PC-9 (cell line): ENCODE data around the gene CNRIP1. TPM values are rescaled to one million over a fixed set of nuclear protein-coding genes. Genes with fewer than 3 reads are reported as not detected.

Source experiments
- BruUV-seq: library from RNA; stranded (reverse); fragments of 400-500 nt; replicated peaks from 2 replicates; lab custom pipeline; 2021; lab: Mats Ljungman, UMichigan
- CTCF ChIA-PET: fragments of 300-600 bp; sonication (Branson Sonifier 250); formaldehyde crosslinking; loops from one replicate; lab custom pipeline; 2022; ENCODE audit warnings: antibody characterized with exemption; lab: Charles Lee
- POLR2A ChIA-PET: fragments of 300-600 bp; sonication (Branson Sonifier 250); formaldehyde crosslinking; loops from one replicate; lab custom pipeline; 2022; ENCODE audit warnings: antibody characterized with exemption; ENCODE audit not compliant: unreplicated experiment; lab: Charles Lee
- DNase-seq, 2 experiments: peaks; one replicate each; pipeline versions ENCODE4 v3.0.0 to v3.0.0-alpha.2; 2015 to 2022; ENCODE audit warnings: mixed read lengths in 1 of 2
- H2AFZ ChIP-seq: fragments of 200-600 bp; sonication (generic); 2 replicates; pipeline ENCODE4 v1.8.1; 2017; ENCODE audit warnings: antibody characterized with exemption
- H3F3A ChIP-seq: fragments of 200-600 bp; sonication (generic); 2 replicates; pipeline ENCODE4 v1.8.1; 2017; ENCODE audit warnings: antibody characterized with exemption, mild to moderate bottlenecking, low read depth; ENCODE audit not compliant: insufficient read depth
- H3K27ac ChIP-seq: fragments of 200-600 bp; sonication (generic); 2 replicates; pipeline ENCODE4 v1.6.1; 2016; ENCODE audit warnings: mixed run types
- H3K27me3 ChIP-seq: fragments of 200-600 bp; sonication (generic); 2 replicates; pipeline ENCODE4 v1.6.1; 2016; ENCODE audit warnings: low read depth, mixed run types; ENCODE audit not compliant: insufficient read depth
- H3K36me3 ChIP-seq: fragments of 200-600 bp; sonication (generic); 2 replicates; pipeline ENCODE4 v1.6.1; 2016; ENCODE audit warnings: low read depth, mixed run types
- H3K4me1 ChIP-seq: fragments of 200-600 bp; sonication (generic); replicated peaks from 2 replicates; pipeline ENCODE4 v1.6.1; 2016; ENCODE audit warnings: mixed run types; ENCODE audit not compliant: insufficient read depth
- H3K4me2 ChIP-seq: fragments of 200-600 bp; sonication (generic); 2 replicates; pipeline ENCODE4 v1.6.1; 2017; ENCODE audit warnings: mixed run types
- H3K4me3 ChIP-seq: fragments of 200-600 bp; sonication (generic); 2 replicates; pipeline ENCODE4 v1.6.1; 2016; ENCODE audit warnings: mixed run types
- H3K79me2 ChIP-seq: fragments of 200-600 bp; sonication (generic); 2 replicates; pipeline ENCODE4 v1.6.1; 2017; ENCODE audit warnings: low read depth, mixed run types
- H3K9me2 ChIP-seq: fragments of 200-600 bp; sonication (generic); 2 replicates; pipeline ENCODE4 v1.8.1; 2017; ENCODE audit warnings: mild to moderate bottlenecking; ENCODE audit not compliant: insufficient read depth
- H3K9me3 ChIP-seq: fragments of 200-600 bp; sonication (generic); 2 replicates; pipeline ENCODE4 v1.8.1; 2016; ENCODE audit warnings: low read depth; ENCODE audit not compliant: insufficient read depth
- H4K20me1 ChIP-seq: fragments of 200-600 bp; sonication (generic); 2 replicates; pipeline ENCODE4 v1.8.1; 2017; ENCODE audit not compliant: insufficient read depth
- CTCF ChIP-seq: fragments of 200-600 bp; sonication (generic); conservative IDR thresholded peaks from 2 replicates; pipeline ENCODE4 v1.6.1; 2017; ENCODE audit warnings: mixed run types, antibody characterized with exemption, mild to moderate bottlenecking, moderate library complexity
- EZH2 ChIP-seq: fragments of 200-600 bp; sonication (generic); IDR thresholded peaks from 2 replicates; pipeline ENCODE4 v1.8.0; 2017; ENCODE audit warnings: antibody characterized with exemption, low read depth
- intact Hi-C: fragments of 100-400 bp; cut with micrococcal nuclease; formaldehyde crosslinking; loops from one replicate; pipeline ENCODE4 v1.10.0; 2022; ENCODE audit not compliant: unreplicated experiment
- total RNA-seq: library from RNA; stranded (reverse); gene quantifications from 2 replicates; pipeline ENCODE4 v1.2.3, GENCODE V29; 2021

CNRIP1 gene
- total RNA-seq, 1 experiment from 2014 or later, result not detected

GRCh38 chr2:68251855-68252399, 67.8 kb downstream of the CNRIP1 start:
- intact Hi-C loops, result loop anchor here (1.0 to 10.0 kb wide), 4 partner anchors 65 to 187 kb away; partner anchors contain the start of genes C1D and PNO1
- peak in 1 of 2 experiments; percentile 29 for DNase-seq
- peaks cover 47% of the 10 kb centered on the region for H3K4me1 ChIP-seq
- H2AFZ ChIP-seq, result peak overlapping the region; percentile 88
- ChIA-PET CTCF (no interaction called here), POLR2A (interaction anchor here (0.5 to 0.7 kb wide), 5 partner anchors 56 to 1138 kb away, joined by 3 to 5 read pairs (median 4); partner anchors contain the start of gene C1D)
- no peaks in the 10 kb centered on the region for H3K27me3 ChIP-seq
- BruUV-seq, result no TSS peak
- peak overlapping the region; percentile 97; the same call in 1 of the 2 replicates for H3K4me2 ChIP-seq
- H3K9me3 ChIP-seq, result no peaks in the 10 kb centered on the region
- H4K20me1 ChIP-seq, result peaks cover 39% of the 10 kb centered on the region
- peaks cover 70% of the 10 kb centered on the region for H3K79me2 ChIP-seq
- H3K27ac ChIP-seq, result peak overlapping the region; percentile 81
- TF ChIP-seq EZH2 (no peak), CTCF (no peak)
- H3F3A ChIP-seq, result peaks cover 17% of the 10 kb centered on the region
- H3K9me2 ChIP-seq, result no peaks in the 10 kb centered on the region; the same call in 1 of the 2 replicates
- H3K4me3 ChIP-seq, result peak overlapping the region; percentile 96
- no peaks in the 10 kb centered on the region for H3K36me3 ChIP-seq

- H2AFZ ChIP-seq, result peak overlapping the region; percentile 88
- H3K4me2 ChIP-seq, result peak overlapping the region; percentile 97
- ChIA-PET POLR2A (no interaction called here), CTCF (interaction anchor here (1.5 kb wide), 1 partner anchor 58 kb away, joined by 4 read pairs; no protein-coding TSS in a partner anchor)
- intact Hi-C loops, result loop anchor here (5.0 to 10.0 kb wide), 3 partner anchors 64 to 187 kb away; partner anchors contain the start of gene C1D
- H3F3A ChIP-seq, result peaks cover 17% of the 10 kb centered on the region
- peaks cover 47% of the 10 kb centered on the region for H3K4me1 ChIP-seq
- no peaks in the 10 kb centered on the region for H3K27me3 ChIP-seq
- TF ChIP-seq EZH2 (no peak), CTCF (peak; percentile 79)
- H3K79me2 ChIP-seq, result peaks cover 76% of the 10 kb centered on the region
- H3K9me2 ChIP-seq, result no peaks in the 10 kb centered on the region
- H3K4me3 ChIP-seq, result peak overlapping the region; percentile 96
- H4K20me1 ChIP-seq, result peaks cover 45% of the 10 kb centered on the region
- DNase-seq, result peak; percentile 34 to 84
- BruUV-seq, result no TSS peak
- no peaks in the 10 kb centered on the region for H3K9me3 ChIP-seq
- H3K27ac ChIP-seq, result peak overlapping the region; percentile 81
- no peaks in the 10 kb centered on the region for H3K36me3 ChIP-seq
These were observed 68.4 kb downstream of the CNRIP1 start for GRCh38 chr2:68251187-68251854.

GRCh38 chr2:68250652-68251186, 69.0 kb downstream of the CNRIP1 start:
- POLR2A ChIA-PET, result interaction anchor here (0.6 kb wide), 1 partner anchor 58 kb away, joined by 3 read pairs; no protein-coding TSS in a partner anchor
- DNase-seq, result peak in 1 of 2 experiments; percentile 70
- peak overlapping the region; percentile 96 for H3K4me3 ChIP-seq
- no peaks in the 10 kb centered on the region for H3K36me3 ChIP-seq
- H3K4me1 ChIP-seq, result peaks cover 42% of the 10 kb centered on the region
- H3F3A ChIP-seq, result peaks cover 17% of the 10 kb centered on the region
- H3K4me2 ChIP-seq, result peak overlapping the region; percentile 97
- no peaks in the 10 kb centered on the region for H3K9me3 ChIP-seq
- H3K27ac ChIP-seq, result peak overlapping the region; percentile 81
- no peaks in the 10 kb centered on the region for H3K27me3 ChIP-seq
- TSS peak; percentile 42 for BruUV-seq
- TF ChIP-seq EZH2 (no peak), CTCF (no peak; the same call in 1 of the 2 replicates)
- intact Hi-C loops, result loop anchor here (5.0 to 10.0 kb wide), 3 partner anchors 63 to 186 kb away; partner anchors contain the start of gene C1D
- H3K79me2 ChIP-seq, result peaks cover 82% of the 10 kb centered on the region
- H3K9me2 ChIP-seq, result no peaks in the 10 kb centered on the region
- CTCF ChIA-PET, result interaction anchor here (0.8 to 1.5 kb wide), 3 partner anchors 43 to 59 kb away, joined by 3 to 5 read pairs (median 4); no protein-coding TSS in a partner anchor
- peak overlapping the region; percentile 88; the same call in 1 of the 2 replicates for H2AFZ ChIP-seq
- peaks cover 48% of the 10 kb centered on the region for H4K20me1 ChIP-seq
